PC-3 (cell line): ENCODE results near the gene SLC35F1. TPM values are rescaled to one million over a fixed set of nuclear protein-coding genes. Genes with fewer than 3 reads are reported as not detected.

Experiments used
- ATAC-seq: fragments of 200-7000 bp; cut with Tn5 transposase; 2 replicates; pipeline ENCODE4 v1.9.1; 2020; ENCODE audit warnings: mild to moderate bottlenecking, moderate library complexity
- BruUV-seq: library from RNA; stranded (reverse); fragments of 400-500 nt; replicated peaks from 2 replicates; lab custom pipeline; 2021; lab: Mats Ljungman, UMichigan
- CTCF ChIA-PET: fragments of 300-600 bp; sonication (Branson Sonifier 250); formaldehyde crosslinking; loops from one replicate; lab custom pipeline; 2022; ENCODE audit warnings: antibody characterized with exemption; lab: Charles Lee
- POLR2A ChIA-PET: fragments of 300-600 bp; sonication (Branson Sonifier 250); formaldehyde crosslinking; loops from one replicate; lab custom pipeline; 2022; ENCODE audit warnings: antibody characterized with exemption; ENCODE audit not compliant: unreplicated experiment; lab: Charles Lee
- DNase-seq: peaks from one replicate; pipeline ENCODE4 v3.0.0-alpha.2; 2015
- H2AFZ ChIP-seq: fragments of 300-600 bp; sonication (generic); 2 replicates; pipeline ENCODE4 v1.6.0; 2016; ENCODE audit warnings: antibody characterized with exemption, low read length
- H3F3A ChIP-seq: fragments of 300-600 bp; sonication (generic); one replicate; pipeline ENCODE4 v1.6.0; 2017; ENCODE audit warnings: antibody characterized with exemption, low read length, control low read depth, mild to moderate bottlenecking; ENCODE audit not compliant: unreplicated experiment
- H3K27ac ChIP-seq: fragments of 300-600 bp; sonication (generic); 2 replicates; pipeline ENCODE4 v1.5.1; 2016; ENCODE audit warnings: mild to moderate bottlenecking, low read length
- H3K27me3 ChIP-seq: fragments of 300-600 bp; sonication (generic); 2 replicates; pipeline ENCODE4 v1.6.1; 2016; ENCODE audit warnings: low read length, mixed read lengths
- H3K36me3 ChIP-seq: fragments of 300-600 bp; sonication (generic); 2 replicates; pipeline ENCODE4 v1.6.1; 2016; ENCODE audit warnings: low read depth, mixed run types, low read length, mixed read lengths
- H3K4me1 ChIP-seq: fragments of 300-600 bp; sonication (generic); 2 replicates; pipeline ENCODE4 v1.5.1; 2016; ENCODE audit warnings: low read length; ENCODE audit not compliant: insufficient read depth
- H3K4me2 ChIP-seq: fragments of 300-600 bp; sonication (generic); 2 replicates; pipeline ENCODE4 v1.6.0; 2016; ENCODE audit warnings: low read length
- H3K4me3 ChIP-seq: fragments of 300-600 bp; sonication (generic); 2 replicates; pipeline ENCODE4 v1.5.1; 2016; ENCODE audit warnings: mild to moderate bottlenecking, low read length, mixed read lengths
- H3K79me2 ChIP-seq: fragments of 300-600 bp; sonication (generic); 2 replicates; pipeline ENCODE4 v1.6.1; 2017; ENCODE audit warnings: low read length, mixed read lengths
- H3K9ac ChIP-seq: fragments of 300-600 bp; sonication (generic); 2 replicates; pipeline ENCODE4 v1.6.0; 2016; ENCODE audit warnings: mild to moderate bottlenecking, low read length
- H3K9me2 ChIP-seq: fragments of 300-600 bp; sonication (generic); replicated peaks from 2 replicates; pipeline ENCODE4 v1.6.1; 2016; ENCODE audit warnings: mixed run types, low read length, mixed read lengths
- H3K9me3 ChIP-seq: fragments of 300-600 bp; sonication (generic); 2 replicates; pipeline ENCODE4 v1.6.1; 2016; ENCODE audit warnings: low read length, mixed read lengths
- H4K20me1 ChIP-seq: fragments of 300-600 bp; sonication (generic); 2 replicates; pipeline ENCODE4 v1.6.1; 2016; ENCODE audit warnings: low read length, mixed read lengths
- CTCF ChIP-seq: fragments of 300-600 bp; sonication (generic); conservative IDR thresholded peaks from 2 replicates; pipeline ENCODE4 v1.5.1; 2017; ENCODE audit warnings: antibody characterized with exemption, low read depth, mild to moderate bottlenecking, low read length
- EZH2 ChIP-seq: fragments of 300-600 bp; sonication (generic); IDR thresholded peaks from one replicate; pipeline ENCODE4 v1.6.1; 2017; ENCODE audit warnings: antibody characterized with exemption, mild to moderate bottlenecking, low read length; ENCODE audit not compliant: unreplicated experiment
- EZH2phosphoT487 ChIP-seq: fragments of 300-600 bp; sonication (generic); IDR thresholded peaks from 2 replicates; pipeline ENCODE4 v1.6.1; 2018; ENCODE audit warnings: mild to moderate bottlenecking, antibody characterized with exemption, low read length, borderline replicate concordance
- intact Hi-C: fragments of 100-400 bp; cut with micrococcal nuclease; formaldehyde crosslinking; loops from 2 replicates; pipeline ENCODE4 v1.9.0; 2023
- total RNA-seq: library from RNA; depleted of rRNA; stranded (reverse); fragments of >200 nt; gene quantifications from 2 replicates; pipeline ENCODE4 v1.2.3, GENCODE V29; 2014

Gene SLC35F1
- total RNA-seq, 1 experiment from 2014 or later = not detected

GRCh38 chr6:117915846-117916245 lies 8.8 kb downstream of the SLC35F1 start:
- Histone ChIP-seq H3K4me2 (no peak overlapping the region), H3K9ac (no peak overlapping the region), H3K9me3 (no peaks in the 10 kb centered on the region), H3K9me2 (no peaks in the 10 kb centered on the region), H3K4me3 (no peak overlapping the region), H3K27me3 (peaks cover 9% of the 10 kb centered on the region), H3K27ac (no peak overlapping the region), H3K36me3 (no peaks in the 10 kb centered on the region), H3F3A (no peaks in the 10 kb centered on the region), H3K79me2 (no peaks in the 10 kb centered on the region), H4K20me1 (no peaks in the 10 kb centered on the region), H2AFZ (no peak overlapping the region), H3K4me1 (no peaks in the 10 kb centered on the region)
- intact Hi-C loops = no loop called here
- ChIA-PET CTCF (no interaction called here), POLR2A (no interaction called here)
- DNase-seq (no peak), ATAC-seq (no peak)
- BruUV-seq = no TSS peak
- TF ChIP-seq EZH2 (no peak), CTCF (no peak), EZH2phosphoT487 (no peak)

- Histone ChIP-seq H3K27ac (no peak overlapping the region), H3K9me2 (no peaks in the 10 kb centered on the region), H3K4me3 (no peak overlapping the region), H3K4me1 (no peaks in the 10 kb centered on the region), H3K9ac (no peak overlapping the region), H3K36me3 (no peaks in the 10 kb centered on the region), H3K9me3 (no peaks in the 10 kb centered on the region), H3K79me2 (no peaks in the 10 kb centered on the region), H4K20me1 (no peaks in the 10 kb centered on the region), H3K4me2 (no peak overlapping the region), H3F3A (no peaks in the 10 kb centered on the region), H2AFZ (no peak overlapping the region), H3K27me3 (peaks cover 12% of the 10 kb centered on the region)
- intact Hi-C loops = no loop called here
- ChIA-PET POLR2A (no interaction called here), CTCF (no interaction called here)
- TF ChIP-seq EZH2phosphoT487 = no peak
- no peak for TF ChIP-seq EZH2
- TF ChIP-seq CTCF = no peak
- DNase-seq (no peak), ATAC-seq (no peak)
- no TSS peak for BruUV-seq
Measured at GRCh38 chr6:117916483-117916882, 9.4 kb downstream of the SLC35F1 start.

- H3K36me3 ChIP-seq = no peaks in the 10 kb centered on the region
- no peak overlapping the region for H3K4me2 ChIP-seq
- no peak for TF ChIP-seq EZH2
- no peak for TF ChIP-seq CTCF
- no peak for TF ChIP-seq EZH2phosphoT487
- no peak for ATAC-seq
- no peaks in the 10 kb centered on the region for H3K9me2 ChIP-seq
- intact Hi-C loops = no loop called here
- no TSS peak for BruUV-seq
- no peaks in the 10 kb centered on the region for H4K20me1 ChIP-seq
- H3K79me2 ChIP-seq = no peaks in the 10 kb centered on the region
- H3K4me1 ChIP-seq = no peaks in the 10 kb centered on the region
- H2AFZ ChIP-seq = no peak overlapping the region
- ChIA-PET CTCF (no interaction called here), POLR2A (no interaction called here)
- no peak overlapping the region for H3K9ac ChIP-seq
- no peaks in the 10 kb centered on the region for H3F3A ChIP-seq
- peaks cover 16% of the 10 kb centered on the region for H3K27me3 ChIP-seq
- no peaks in the 10 kb centered on the region for H3K9me3 ChIP-seq
- no peak overlapping the region for H3K4me3 ChIP-seq
- DNase-seq = no peak
- no peak overlapping the region for H3K27ac ChIP-seq
Measured at GRCh38 chr6:117917176-117917575, 10.1 kb downstream of the SLC35F1 start.
